ENCODE results near the gene TBC1D22A.

GRCh38 chr22:46750863-46751443 is 11.5 kb upstream of the TBC1D22A start:
- TF ChIP-seq TCF12 (IDR thresholded peaks at IDR 0.05) (no peak), EP300 (IDR thresholded peaks at IDR 0.05; ENCODE audit: borderline replicate concordance in 1 of 2, low read depth in 1 of 2, low read length in 1 of 2) (no peak), REST (IDR thresholded peaks at IDR 0.05; ENCODE audit: low read depth, low read length) (no peak), CTCF (IDR thresholded peaks at IDR 0.05) (no peak), TAF1 (IDR thresholded peaks at IDR 0.05; ENCODE audit: borderline replicate concordance, low read depth, low read length) (no peak), NRF1 (IDR thresholded peaks at IDR 0.05; ENCODE audit: low read depth, low read length) (no peak)
